GM21737 (cell line): ENCODE results near the gene KCNF1.
A peak's percentile ranks its signal among the peaks of the same experiment; 100 is the strongest.

ENCODE experiments used
- ATAC-seq: cut with Tn5 transposase; IDR thresholded peaks from one replicate; pipeline ENCODE4 v1.9.1; 2021; ENCODE audit warnings: mild to moderate bottlenecking, moderate library complexity; ENCODE audit not compliant: unreplicated experiment

Gene KCNF1, protein sequence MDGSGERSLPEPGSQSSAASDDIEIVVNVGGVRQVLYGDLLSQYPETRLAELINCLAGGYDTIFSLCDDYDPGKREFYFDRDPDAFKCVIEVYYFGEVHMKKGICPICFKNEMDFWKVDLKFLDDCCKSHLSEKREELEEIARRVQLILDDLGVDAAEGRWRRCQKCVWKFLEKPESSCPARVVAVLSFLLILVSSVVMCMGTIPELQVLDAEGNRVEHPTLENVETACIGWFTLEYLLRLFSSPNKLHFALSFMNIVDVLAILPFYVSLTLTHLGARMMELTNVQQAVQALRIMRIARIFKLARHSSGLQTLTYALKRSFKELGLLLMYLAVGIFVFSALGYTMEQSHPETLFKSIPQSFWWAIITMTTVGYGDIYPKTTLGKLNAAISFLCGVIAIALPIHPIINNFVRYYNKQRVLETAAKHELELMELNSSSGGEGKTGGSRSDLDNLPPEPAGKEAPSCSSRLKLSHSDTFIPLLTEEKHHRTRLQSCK

DNA sequence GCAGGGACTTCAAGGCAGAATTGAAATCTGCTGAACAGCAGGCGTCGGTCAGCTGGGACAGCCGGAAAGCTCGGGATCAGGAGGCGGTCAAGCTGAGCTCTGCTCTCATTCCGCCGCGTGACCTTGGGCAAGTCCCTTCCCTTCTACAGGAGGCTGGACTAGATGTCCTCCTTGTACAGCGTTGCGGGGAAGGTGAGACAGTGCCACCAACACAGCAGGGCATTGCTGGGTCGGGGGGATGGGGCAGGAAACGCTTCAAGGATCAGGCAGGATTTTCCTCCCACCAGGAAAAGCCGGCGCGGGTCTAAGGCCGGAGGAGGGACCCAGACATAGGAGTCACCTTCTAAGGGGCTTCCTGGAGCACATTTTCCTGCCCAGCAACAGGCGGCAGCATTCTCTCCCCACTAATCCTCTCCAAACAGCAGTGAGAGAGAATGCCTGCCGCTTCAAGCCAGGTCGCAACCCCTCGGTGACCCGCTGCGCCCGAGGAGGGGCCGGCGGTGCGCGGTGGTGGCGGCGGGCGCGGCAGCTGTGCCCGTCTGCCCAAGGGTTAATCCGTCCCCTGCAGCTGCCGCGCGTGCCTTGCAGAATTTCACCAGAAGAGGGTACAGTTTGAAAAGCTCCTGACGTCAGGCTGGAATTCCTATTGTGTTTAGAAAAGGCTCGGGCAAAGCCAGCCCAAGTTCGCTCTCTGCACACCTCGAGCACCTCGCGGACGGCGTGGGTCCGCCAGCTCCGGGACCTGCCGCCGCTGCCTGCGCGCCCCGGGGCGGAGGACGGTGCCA, at the start of gene KCNF1:
Gene KCNF1 (plus strand): TSS at position 644 of the 785 bp plus-strand sequence. CDS start 493 bp downstream, outside the sequence.
- no peak for ATAC-seq

DNA sequence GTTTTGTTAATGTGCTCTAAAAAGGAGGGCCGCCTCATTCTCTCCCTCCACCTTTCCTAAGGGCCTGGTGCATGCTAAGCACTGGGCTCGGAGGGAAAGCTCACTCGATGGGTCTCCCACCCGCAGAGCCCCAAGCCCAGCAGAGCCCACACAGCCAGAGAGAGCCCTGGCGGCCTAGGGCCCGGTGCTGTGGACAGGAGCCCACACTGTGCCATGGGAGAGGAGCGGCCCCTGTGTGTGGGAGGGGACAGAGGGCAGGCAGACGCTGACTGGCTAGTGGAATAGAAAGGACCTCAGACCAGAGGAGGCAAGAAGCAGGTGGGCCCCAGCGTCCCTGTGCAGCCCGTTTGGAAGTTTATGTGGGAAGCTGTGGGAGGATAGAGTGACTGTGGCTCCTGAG, 49.4 kb upstream of the KCNF1 start:
- no peak for ATAC-seq

DNA sequence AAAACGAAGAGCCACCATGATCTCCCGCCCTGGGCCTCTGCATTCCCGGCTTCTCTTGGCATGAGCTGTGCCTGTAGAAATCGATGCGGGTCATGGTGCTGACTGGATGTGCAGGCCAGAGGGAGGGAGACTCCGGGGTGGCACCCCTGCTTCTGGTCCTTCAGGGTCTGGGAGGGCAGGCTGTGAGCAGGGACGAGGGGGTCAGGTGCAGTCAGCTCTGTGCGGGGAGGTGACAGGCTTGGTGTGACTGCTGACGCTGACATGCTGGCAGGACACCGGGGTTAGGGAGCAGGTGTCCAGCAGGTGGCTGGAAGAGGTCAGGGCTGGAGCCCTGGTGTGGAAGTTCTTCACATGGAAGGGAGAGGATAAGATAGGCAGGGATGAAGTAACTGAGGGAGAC, 48.7 kb upstream of the KCNF1 start:
- no peak for ATAC-seq

DNA sequence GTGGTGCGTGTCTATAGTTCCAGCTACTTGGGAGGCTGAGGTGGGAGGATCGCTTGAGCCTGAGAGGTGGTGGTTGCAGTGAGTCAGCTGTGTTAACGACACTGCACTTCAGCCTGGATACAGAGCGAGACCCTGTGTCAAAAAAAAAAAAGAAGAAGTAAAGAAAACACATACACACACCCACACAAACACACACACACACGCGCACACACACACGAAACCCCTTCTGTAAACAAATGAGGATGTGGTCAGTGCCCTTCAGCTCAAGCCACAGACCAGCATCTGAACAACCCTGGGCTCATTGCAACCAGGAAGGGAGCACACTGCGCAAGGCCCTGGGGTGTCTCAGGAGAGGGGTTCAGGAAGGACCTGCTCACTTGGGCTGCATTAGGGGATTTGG, 47.9 kb upstream of the KCNF1 start:
- ATAC-seq: peak; percentile 61

DNA sequence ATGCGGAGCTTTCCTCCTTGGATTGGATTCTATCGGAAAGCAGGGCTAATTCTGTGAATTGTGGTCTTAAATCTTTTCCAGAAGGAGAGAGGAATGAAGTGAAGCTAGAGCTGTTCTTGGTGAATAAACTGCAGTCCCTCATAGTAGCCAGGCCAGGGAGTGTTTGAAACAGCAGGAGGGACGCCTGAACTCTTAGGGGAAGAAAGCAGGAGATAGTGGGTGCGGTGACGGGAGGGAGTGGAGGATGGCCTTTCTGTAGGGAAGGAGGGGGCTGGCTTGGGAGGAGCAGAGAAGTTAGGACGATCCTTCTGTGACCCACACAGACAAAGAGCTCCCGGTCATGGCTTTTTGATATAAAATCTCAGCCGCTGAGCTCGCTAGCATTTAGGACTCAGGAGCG, 47.5 kb upstream of the KCNF1 start:
- no peak for ATAC-seq

DNA sequence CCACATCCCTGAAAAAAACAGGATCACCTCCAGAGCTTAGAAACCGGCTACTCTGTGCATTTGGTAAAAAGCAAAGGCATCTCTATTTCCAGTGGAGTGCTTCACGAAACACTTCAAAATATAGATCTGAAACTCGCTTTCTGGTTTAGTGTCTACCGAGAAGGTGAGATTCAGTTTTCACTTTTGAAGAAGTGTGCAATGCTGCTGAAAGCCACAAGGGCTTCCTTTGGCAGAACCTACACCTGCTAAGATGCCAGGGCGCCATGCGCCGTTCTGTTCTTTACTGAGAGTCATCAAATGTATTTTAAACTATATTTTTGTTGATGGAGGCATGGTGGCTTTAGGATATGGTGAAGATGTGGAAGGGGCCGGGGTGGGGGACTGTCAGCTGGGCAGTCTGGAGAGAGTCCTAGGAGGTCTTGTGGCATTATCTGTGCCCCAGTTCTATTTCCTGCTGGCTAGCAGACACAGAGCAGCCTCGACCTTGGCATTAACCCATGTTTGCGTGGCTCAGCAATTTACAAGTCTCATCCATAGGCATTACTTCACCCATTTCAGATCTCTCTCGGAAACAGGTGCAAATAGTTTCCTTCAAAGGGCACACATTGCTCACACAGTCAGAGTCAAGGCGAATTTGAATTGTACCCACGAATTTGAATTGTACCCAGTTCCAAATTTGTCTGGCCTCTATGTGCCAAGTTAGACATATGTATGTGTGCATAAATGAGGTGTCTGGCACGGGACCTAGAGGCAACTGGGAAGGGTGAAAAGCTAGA, 46.7 kb upstream of the KCNF1 start:
- ATAC-seq: peak; percentile 90

DNA sequence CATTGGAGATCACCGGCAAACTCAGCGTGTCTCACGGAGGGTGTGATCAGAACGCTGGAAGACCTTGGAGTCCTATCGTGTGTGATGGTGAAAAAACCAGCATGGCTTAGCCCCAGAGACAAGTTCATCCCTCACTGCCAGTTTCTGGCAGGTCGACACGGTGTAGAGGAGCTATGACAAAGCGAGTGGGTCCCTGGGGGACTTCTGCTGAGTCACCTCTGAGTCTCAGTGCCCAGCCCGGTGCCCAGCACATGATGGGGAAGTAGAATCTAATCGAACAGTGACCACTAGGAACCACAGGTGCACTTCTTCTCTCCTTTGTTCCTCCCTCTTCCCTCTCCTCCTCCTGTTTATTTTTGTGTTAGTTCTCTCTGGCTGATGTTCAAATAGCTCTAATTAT, 45.9 kb upstream of the KCNF1 start:
- ATAC-seq: no peak

DNA sequence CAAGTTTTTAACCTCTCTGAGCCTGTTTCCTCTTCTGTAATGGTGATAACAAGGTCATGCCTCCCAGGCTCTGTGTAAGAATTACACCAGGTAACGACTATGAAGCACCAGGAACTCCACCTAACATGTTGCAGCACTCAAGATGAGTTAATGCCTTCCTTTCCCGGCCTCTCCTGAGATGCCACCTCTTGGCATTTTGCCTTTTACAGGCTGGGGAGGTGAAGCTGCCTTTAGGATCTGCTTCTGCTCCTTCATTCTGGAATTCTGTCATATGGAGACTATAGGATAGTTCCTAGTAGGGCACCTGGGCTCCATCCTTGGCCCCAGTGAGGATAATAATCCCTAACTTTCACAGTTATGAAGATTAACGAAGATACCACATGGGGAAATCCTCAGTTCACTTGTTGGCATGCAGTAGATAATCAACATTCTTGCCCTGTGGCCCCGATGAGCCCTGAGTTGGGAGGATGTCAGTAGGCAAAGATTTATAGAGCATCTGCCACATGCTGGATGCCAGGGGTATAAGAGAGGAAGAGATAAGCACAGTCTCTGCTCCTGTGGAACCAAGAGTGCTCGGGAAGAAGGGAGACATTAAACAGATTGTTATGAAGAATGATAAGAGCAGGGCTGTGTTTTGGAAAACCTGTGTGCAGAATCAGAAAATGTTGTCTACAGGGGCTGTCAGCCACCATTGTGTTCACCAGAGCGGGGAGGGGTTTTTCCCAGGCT, 43.9 kb upstream of the KCNF1 start:
- no peak for ATAC-seq

DNA sequence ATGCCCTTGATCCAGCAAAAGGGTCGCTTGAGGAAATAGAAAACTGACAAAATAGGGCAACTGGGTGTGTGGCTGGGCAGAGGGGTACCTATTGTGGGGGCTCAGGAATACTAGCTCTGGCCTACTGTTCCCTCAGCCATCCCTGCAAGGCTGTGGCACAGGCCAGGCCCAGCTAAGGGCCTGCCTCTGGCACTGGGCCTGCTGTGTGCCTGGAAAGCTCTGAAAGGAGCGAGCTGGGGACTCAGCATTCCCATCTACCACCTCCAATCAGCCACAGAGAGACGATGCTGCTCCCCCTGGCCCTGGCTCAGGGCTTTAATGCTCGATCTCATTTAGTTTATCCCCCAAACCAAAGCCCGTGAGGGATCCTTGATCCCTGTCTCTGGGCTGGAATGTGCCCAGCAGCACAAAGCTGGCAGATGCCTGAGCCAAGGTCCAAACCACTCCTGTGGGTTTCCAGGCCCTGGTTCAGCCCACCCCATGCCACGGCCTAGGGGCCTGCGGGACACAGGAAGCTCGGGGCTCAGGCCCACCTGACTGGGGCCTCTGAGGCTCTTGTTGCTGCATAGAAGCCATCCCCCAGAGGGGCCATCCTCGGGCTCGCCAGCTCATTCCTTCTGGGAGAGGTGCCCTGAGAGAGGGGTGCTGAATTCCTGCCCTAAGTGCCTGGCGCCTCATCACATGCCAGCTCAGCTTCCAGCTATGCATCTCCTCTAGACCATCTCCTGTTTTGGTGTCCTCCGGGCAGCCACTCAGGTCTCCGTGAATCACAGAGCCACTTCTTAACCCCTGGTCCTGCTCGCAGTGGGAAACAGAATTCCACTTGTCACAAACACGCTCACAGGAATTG, 43.0 kb upstream of the KCNF1 start:
- ATAC-seq: no peak

DNA sequence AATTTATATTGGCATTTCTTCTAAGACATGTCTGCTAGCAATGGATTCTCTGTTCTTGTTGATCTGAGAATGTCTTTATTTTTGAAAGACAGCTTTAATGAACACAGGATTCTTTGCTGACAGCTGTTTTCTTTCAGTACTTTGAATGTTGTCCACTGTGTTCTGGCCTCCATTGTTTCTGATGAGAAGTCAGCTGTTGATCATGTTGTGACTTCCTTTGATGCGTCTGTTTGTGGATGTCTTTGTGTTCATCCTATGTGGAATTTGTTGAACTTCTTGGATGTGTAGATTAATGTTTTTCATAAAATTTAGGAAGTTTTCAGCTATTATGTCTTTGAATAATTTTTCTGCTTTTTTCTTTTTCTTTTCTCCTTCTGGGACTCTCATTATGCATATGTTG, 39.8 kb upstream of the KCNF1 start:
- ATAC-seq: no peak

DNA sequence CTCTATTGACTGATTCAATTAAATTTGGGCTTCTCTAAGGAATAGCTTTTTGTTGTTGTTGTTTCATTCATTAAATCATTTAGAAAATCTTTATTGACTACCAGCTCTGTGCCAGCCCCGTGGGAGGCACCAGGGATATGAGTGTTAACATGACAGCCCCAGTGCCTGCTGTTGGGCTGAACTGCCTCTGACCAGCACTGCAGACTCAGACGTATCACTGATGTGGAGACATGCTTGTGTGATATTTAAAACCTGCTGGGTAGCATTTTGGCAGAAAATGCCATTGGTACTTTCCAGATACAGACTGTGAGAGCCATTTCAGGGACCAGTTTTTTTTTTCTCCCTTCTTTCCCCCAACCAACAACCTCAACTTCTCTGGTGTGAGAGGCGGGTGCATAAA, 38.6 kb upstream of the KCNF1 start:
- ATAC-seq: no peak

DNA sequence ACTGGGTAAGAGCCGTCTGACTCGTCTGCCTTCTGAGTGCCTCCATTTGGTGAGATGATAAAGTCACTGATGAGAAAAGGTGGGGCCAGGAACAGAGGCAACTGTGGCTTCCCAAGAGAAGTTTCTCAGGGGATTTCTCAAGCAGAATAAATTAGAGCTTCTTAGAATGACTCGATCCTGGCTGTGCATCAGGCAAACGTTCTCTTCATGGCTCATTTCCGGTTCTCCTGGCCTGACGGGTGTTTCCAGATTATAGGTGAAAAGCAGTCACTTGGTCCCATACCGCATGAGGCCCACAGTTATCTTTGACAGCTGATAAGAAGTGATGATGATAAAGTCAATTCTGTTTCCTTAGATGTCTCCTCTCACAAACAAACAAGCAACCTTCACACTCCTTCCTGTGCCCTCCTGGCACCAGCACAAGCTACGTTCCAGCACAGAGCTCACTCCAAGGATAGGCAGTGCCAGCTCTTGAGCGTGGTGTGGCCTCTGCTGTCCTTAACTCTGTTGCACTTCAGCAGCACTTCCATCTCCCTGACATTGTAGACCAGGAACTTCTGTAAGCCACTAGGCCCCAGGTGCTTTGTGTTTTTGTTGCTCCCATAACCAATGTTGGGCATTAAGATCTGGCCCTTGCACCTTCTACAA, 37.8 kb upstream of the KCNF1 start:
- no peak for ATAC-seq

DNA sequence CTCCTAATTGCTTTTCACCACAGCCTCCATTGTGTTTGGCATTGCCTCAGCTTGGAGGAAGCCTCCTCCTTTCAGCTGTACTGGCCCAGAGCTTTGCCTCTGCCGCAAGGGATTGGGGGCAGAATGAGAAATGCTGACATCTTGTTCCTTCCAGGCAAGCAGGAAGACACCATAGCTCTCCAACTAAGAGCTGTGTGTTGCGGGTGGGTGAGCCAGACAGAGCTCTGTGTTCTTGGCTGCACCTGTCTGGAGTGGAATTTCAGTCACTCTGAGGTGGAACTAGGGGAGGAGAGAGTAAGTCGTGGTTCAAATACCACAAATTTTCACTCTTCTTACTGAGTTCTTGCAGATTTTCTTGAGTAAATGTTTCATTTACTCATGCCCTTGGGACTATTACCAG, 36.6 kb upstream of the KCNF1 start:
- no peak for ATAC-seq

DNA sequence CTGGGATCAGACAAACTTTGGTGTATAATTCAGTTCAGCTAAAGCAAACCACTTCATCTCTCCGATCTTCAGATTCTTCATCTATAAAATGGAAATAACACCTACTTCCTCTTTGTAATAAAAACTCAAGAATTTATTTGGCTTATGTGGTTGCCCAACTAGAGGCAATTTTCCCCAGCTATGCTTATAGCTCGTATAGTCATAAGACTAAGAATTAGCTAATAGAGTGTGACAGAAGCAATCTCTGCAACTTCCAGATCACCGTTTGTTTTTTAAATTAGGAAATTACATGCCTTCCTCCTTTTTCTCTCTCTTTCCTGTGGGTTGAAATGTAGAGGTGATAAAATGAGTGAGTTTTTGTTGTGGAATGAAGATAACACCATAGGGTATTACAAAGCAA, 35.3 kb upstream of the KCNF1 start:
- ATAC-seq: no peak

DNA sequence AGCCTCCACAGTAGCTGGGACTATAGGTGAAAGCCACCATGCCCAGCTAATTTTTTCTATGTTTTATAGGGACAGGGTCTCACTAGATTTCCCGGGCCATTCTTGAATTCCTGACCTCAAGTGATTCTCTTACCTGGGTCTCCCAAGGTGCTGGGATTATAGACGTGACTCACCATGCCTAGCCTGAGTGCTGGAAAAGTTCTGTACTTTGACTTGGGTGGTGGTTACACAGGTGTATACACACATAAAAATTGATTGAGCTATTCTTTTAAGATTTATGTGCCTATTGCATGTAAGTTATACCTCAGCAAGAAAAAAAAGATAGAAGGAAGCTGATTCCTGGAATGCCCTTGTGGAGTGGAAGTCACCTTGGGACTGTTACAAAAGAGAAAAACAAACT, 34.8 kb upstream of the KCNF1 start:
- ATAC-seq: no peak

DNA sequence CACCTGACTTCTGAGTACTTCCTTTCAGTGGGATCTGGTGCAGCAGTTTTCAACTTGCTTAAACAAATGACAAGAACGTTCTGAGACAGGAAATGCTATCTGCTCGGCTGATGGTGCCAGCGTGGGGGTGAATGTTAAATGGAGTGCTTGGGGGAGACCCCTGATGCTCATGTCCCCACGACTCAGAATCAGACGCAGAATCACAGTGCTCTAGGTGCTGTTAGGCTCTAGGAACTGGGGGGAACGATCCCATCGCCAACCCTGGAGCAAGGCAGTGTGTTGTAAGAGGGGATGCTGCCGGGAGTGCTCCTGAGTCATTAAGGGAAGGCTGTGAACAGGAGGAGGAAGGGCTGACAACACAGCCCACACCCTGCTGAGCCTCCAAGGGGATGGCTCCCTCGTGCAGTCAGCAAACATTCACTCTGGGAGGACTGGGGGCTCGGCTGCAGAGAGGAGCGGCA, 34.1 kb upstream of the KCNF1 start:
- ATAC-seq: no peak

DNA sequence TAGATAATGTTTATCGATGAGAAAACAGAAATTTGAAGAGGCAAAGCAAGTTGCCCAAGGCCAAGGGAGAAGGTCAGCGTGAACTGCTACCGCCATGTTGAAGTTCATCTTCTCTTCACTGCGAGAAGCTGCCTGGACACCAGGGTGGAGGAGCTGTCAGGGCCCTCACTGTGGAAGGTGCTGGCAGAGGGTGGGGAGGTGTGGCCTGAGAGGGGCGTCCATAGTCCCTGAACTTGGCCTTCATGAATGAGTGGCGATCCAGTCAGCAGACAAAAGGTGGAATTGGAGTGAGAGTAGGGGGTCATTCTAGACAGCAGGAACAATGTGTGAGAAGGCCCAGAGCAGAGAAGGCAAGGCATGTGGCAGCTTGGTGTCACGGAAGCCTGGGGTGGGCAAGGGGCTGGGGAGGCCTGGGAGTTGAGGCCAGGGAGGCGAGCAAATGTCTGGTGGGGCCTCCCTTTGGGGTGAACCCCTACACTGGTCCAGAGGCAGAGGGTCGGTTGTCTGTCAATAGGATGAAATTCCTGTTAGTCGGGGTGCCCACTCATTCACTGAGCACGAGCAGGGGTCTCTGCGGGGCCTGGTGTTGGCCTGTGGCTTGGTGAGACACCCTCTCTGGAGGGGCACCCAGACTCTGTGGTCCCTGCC, 33.3 kb upstream of the KCNF1 start:
- ATAC-seq: no peak

DNA sequence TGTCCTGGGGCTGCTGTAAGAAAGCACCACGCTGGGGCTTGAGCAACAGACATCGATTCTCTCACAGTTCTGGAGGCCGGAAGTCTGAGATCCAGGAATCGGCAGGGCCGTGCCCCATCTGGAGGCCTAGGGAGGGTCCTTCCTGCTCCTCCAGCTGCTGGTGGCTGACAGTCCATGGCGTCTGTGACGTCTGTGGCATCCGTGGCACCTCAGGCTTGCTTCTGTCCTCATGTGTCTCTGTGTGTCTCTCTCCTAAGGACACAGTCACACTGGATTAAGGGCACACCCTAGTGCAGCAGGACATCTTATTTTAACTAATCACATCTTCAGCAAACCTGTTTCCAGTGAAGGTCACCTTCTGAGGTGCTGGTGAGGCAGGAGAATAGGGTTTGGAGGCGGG, 32.6 kb upstream of the KCNF1 start:
- ATAC-seq: no peak
